Small intestine (tissue), 7 donors: ENCODE measurements around the gene LTBP4. TPM values are rescaled to one million over a fixed set of nuclear protein-coding genes. Genes with fewer than 3 reads are reported as not detected.

Experiments used
- DNase-seq, 2 donors: peaks; one replicate each; pipeline versions ENCODE4 v3.0.0 to v3.0.0-alpha.2; 2013
- FAIRE-seq: peaks from 2 replicates; lab custom pipeline; 2012; peaks lifted over from hg19 to GRCh38; lab: Jason Lieb, UNC
- H3K27ac ChIP-seq, 3 donors: one replicate each; pipeline ENCODE4 v1.5.1; 2013; ENCODE audit warnings: low read length in 2 of 3, mild to moderate bottlenecking in 2 of 3, control low read depth in 1 of 3, inconsistent platforms in 1 of 3, low read depth in 1 of 3, moderate library complexity in 1 of 3
- H3K27me3 ChIP-seq, 3 donors: one replicate each; pipeline ENCODE4 v1.6.1; 2013; ENCODE audit warnings: low read length in 3 of 3, inconsistent platforms in 1 of 3; ENCODE audit not compliant: control insufficient read depth in 3 of 3, insufficient read depth in 3 of 3
- H3K36me3 ChIP-seq, 3 donors: one replicate each; pipeline ENCODE4 v1.6.1; 2013; ENCODE audit warnings: low read length in 3 of 3, inconsistent platforms in 1 of 3, low read depth in 1 of 3, mild to moderate bottlenecking in 1 of 3, moderate library complexity in 1 of 3; ENCODE audit not compliant: control insufficient read depth in 3 of 3, insufficient read depth in 2 of 3
- H3K4me1 ChIP-seq, 3 donors: one replicate each; pipeline ENCODE4 v1.6.1; 2013; ENCODE audit warnings: low read length in 2 of 3, inconsistent platforms in 1 of 3, low read depth in 1 of 3, mild to moderate bottlenecking in 1 of 3, moderate library complexity in 1 of 3; ENCODE audit not compliant: control insufficient read depth in 3 of 3, insufficient read depth in 2 of 3
- H3K4me3 ChIP-seq, 3 donors: one replicate each; pipeline ENCODE4 v1.5.1; 2013; ENCODE audit warnings: low read length in 3 of 3, control low read depth in 1 of 3, inconsistent platforms in 1 of 3, low read depth in 1 of 3, mild to moderate bottlenecking in 1 of 3, moderate library complexity in 1 of 3
- H3K9me3 ChIP-seq, 2 donors: one replicate each; pipeline ENCODE4 v1.6.1; 2013; ENCODE audit warnings: low read depth in 1 of 2, low read length in 1 of 2; ENCODE audit not compliant: control insufficient read depth in 2 of 2, insufficient read depth in 1 of 2
- whole genome bisulfite sequencing, 3 donors: extraction: QIAGEN DNeasy Blood & Tissue Kit; methylation state at CpG; one replicate each; pipeline ENCODE4 v1.1.7; 2013; 5-methylcytosine and 5-hydroxymethylcytosine counted together
- polyA plus RNA-seq, 4 donors: library from polyadenylated mRNA; stranded (reverse) in 3 of 4; unstranded in 1 of 4; fragments of 200-250 nt in 3 of 4; fragments of 120-200 nt in 1 of 4; gene quantifications; one replicate each; pipeline versions ENCODE4 v1.2.1 to v1.2.3, GENCODE V29; 2013
- donor health status: healthy with polysubstance abuse.
- donor health status: control.
- donor health status: control.
- donor health status: Bipolar disorder and iron deficiency.
- donor health status: healthy.

LTBP4 gene
- polyA plus RNA-seq, 4 donors, result 63.3 to 222 (median 116) TPM

DNA sequence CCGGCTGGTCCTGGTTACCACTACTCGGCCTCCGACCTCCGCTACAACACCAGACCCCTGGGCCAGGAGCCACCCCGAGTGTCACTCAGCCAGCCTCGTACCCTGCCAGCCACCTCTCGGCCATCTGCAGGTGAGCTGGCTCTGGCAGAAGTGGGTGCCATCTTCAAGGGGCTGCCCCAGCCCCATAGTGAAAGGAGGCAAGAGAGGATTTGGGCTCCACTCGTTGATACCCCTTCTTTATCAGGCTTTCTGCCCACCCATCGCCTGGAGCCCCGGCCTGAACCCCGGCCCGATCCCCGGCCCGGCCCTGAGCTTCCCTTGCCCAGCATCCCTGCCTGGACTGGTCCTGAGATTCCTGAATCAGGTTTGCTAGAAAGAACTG lies 7.1 kb downstream of the LTBP4 start:
- H3K36me3 ChIP-seq, result peaks cover 0 to 34% (median 0%) of the 10 kb centered on the region in 3 donors
- H3K9me3 ChIP-seq, result peaks cover 0 to 11% of the 10 kb centered on the region in 2 donors
- 93 to 94% (median 93%) methylated on average over 14 of the region's 14 CpGs for WGBS, 3 donors
- peaks cover 0 to 6% (median 0%) of the 10 kb centered on the region in 3 donors for H3K27me3 ChIP-seq
- peaks cover 7 to 63% (median 8%) of the 10 kb centered on the region in 3 donors for H3K4me1 ChIP-seq
- no peak overlapping the region for H3K4me3 ChIP-seq
- DNase-seq (no peak), FAIRE-seq (no peak)
- H3K27ac ChIP-seq, result peak overlapping the region in 2 of 3 donors; percentile 72 to 92

DNA sequence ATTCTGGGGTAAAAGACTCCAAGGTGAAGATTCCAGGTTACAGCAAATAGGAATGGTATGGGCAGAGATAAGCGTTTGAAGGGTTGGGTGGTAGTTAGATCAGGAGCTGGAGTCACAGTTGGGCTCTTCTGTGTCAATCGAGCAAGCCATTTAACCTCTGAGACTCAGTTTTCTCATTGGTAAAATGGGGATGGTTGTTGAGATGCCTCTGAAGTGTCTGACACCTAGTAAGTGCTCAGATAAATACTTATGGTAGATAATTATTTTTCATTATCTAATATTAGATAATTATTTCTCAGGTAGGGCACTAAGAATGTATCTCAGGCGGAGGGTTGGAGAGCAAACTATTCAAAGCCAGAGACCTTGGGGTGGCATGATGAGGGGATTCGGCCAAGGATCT lies 7.8 kb downstream of the LTBP4 start:
- Histone ChIP-seq H3K4me3 (peak overlapping the region in 2 of 3 donors; percentile 50 to 60), H3K4me1 (peaks cover 7 to 64% (median 8%) of the 10 kb centered on the region in 3 donors), H3K27ac (peak overlapping the region in 2 of 3 donors; percentile 86 to 88), H3K36me3 (peaks cover 0 to 36% (median 0%) of the 10 kb centered on the region in 3 donors), H3K27me3 (peaks cover 0 to 13% (median 0%) of the 10 kb centered on the region in 3 donors), H3K9me3 (peaks cover 0 to 11% of the 10 kb centered on the region in 2 donors)
- no peak for FAIRE-seq
- DNase-seq, result no peak
- WGBS, 3 donors, result 48 to 76% (median 52%) methylated on average over 4 of the region's 4 CpGs

DNA sequence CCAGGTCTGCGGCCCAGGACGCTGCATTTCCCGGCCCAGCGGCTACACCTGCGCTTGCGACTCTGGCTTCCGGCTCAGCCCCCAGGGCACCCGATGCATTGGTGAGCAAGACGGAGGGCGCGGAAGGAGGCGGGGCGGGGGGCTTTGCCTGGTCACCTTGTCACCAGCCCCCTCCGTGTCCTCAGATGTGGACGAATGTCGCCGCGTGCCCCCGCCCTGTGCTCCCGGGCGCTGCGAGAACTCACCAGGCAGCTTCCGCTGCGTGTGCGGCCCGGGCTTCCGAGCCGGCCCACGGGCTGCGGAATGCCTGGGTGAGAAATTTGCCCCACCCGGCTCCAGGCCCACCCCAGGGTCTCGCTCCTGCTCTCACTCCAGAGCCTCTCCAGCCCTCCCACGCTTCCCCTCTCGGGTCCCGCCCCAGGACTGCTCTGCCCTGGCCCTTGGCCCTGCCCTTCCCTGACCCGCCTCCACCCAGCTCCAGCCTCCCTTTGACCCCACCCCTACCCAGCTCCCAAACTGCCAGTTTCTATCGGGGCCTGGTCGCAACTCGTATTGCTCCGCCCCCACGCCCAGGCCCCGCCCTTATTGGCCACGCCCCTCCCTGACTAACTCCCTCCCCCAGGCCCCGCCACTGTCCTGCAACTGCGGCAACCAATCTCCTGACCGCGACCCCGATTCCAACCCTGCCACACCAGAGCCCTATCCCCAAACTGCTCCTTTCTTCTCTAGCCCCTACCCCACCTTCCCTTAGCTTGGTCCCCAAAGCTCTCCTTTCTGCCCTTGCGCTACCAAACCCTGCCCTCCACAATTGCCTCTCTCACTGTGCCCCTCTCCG lies 8.6 kb downstream of the LTBP4 start:
- Histone ChIP-seq H3K27me3 (peaks cover 0 to 17% (median 0%) of the 10 kb centered on the region in 3 donors), H3K9me3 (peaks cover 0 to 11% of the 10 kb centered on the region in 2 donors), H3K27ac (peak overlapping the region; percentile 39 to 90 (median 86)), H3K4me1 (peaks cover 5 to 64% (median 6%) of the 10 kb centered on the region in 3 donors), H3K4me3 (peak overlapping the region; percentile 38 to 60 (median 50)), H3K36me3 (peaks cover 0 to 41% (median 0%) of the 10 kb centered on the region in 3 donors)
- DNase-seq, result peak; percentile 91 to 96
- no peak for FAIRE-seq
- 3 to 20% (median 4%) methylated on average over 33 to 50 of the region's 50 CpGs for WGBS, 3 donors

DNA sequence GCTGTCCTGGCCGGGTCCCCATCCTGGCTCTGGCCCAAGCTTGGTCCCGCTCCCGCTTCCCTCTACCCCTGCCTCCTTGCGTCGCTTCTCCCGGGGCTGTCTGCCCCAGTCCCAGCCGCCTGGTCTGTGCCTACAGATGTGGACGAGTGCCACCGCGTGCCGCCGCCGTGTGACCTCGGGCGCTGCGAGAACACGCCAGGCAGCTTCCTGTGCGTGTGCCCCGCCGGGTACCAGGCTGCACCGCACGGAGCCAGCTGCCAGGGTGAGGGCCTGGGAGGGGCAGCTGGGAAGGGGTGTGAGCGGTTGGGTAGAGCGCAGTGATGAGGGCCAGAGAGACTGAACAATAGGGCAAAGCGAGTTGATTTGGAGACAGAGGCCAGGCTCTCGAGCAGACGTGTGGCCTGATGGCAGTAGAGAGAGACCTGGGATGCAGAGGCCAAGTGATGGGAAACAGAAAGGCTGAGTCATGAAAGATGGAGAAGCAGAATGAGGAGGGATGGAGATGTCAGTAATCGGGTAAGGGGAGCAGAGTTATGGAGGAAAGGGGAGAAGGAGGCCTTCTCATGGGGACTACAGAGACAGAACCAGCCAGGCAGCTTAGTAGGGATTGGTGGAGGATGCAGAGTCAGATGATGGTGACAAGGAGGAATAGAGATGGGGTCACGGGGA lies 9.4 kb downstream of the LTBP4 start:
- H3K27ac ChIP-seq, result peak overlapping the region; percentile 29 to 90 (median 86)
- peaks cover 0 to 17% (median 0%) of the 10 kb centered on the region in 3 donors for H3K27me3 ChIP-seq
- DNase-seq, result peak in 1 of 2 donors; percentile 65
- H3K4me1 ChIP-seq, result peaks cover 2 to 58% (median 4%) of the 10 kb centered on the region in 3 donors
- peaks cover 0 to 44% (median 0%) of the 10 kb centered on the region in 3 donors for H3K36me3 ChIP-seq
- peaks cover 0 to 11% of the 10 kb centered on the region in 2 donors for H3K9me3 ChIP-seq
- FAIRE-seq, result no peak
- WGBS, 3 donors, result 7 to 30% (median 10%) methylated on average over 29 of the region's 29 CpGs
- H3K4me3 ChIP-seq, result peak overlapping the region in 2 of 3 donors; percentile 0 to 6

GRCh38 chr19:40611096-40611495 lies 9.9 kb downstream of the LTBP4 start:
- H3K27me3 ChIP-seq, result peaks cover 0 to 17% (median 0%) of the 10 kb centered on the region in 3 donors
- no peak for FAIRE-seq
- H3K27ac ChIP-seq, result peak overlapping the region in 2 of 3 donors; percentile 86 to 90
- H3K9me3 ChIP-seq, result peaks cover 0 to 11% of the 10 kb centered on the region in 2 donors
- DNase-seq, result peak in 1 of 2 donors; percentile 22
- H3K36me3 ChIP-seq, result peaks cover 0 to 44% (median 0%) of the 10 kb centered on the region in 3 donors
- 65 to 77% (median 76%) methylated on average over 14 to 15 of the region's 15 CpGs for WGBS, 3 donors
- no peak overlapping the region for H3K4me3 ChIP-seq
- H3K4me1 ChIP-seq, result peaks cover 2 to 52% (median 4%) of the 10 kb centered on the region in 3 donors

DNA sequence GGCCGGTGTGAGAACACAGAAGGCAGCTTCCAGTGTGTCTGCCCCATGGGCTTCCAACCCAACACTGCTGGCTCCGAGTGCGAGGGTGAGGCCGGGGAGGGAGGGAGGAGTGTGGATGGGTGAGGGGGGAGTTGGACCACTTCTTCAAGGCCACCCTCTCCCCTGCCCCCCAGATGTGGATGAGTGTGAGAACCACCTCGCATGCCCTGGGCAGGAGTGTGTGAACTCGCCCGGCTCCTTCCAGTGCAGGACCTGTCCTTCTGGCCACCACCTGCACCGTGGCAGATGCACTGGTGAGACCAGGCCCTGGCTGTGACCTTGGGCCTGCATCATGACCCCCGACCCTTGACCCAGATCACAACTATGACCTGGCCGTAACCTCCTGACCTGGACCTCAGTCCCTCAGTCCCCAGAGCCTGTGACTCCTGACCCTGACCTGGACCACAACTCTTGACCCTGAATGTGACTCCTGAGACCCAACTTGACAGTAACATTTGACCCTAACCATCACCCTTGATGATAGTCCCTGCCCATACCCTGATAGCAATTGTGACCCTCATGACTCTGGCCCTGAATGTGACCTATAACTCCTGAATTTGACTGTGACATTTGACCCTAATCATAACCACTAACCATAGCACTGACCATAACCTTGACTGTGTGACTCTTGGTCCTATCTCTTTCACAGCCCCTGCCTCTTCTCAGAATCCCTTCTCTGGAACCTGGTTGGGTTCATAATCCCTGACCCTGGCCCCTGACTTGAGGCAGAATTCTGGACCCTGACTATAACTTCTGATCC lies 10.9 kb downstream of the LTBP4 start:
- no peak for FAIRE-seq
- WGBS, 3 donors, result 82 to 92% (median 84%) methylated on average over 9 to 10 of the region's 10 CpGs
- Histone ChIP-seq H3K9me3 (peaks cover 0 to 7% of the 10 kb centered on the region in 2 donors), H3K4me1 (peaks cover 2 to 45% (median 4%) of the 10 kb centered on the region in 3 donors), H3K36me3 (peaks cover 0 to 53% (median 0%) of the 10 kb centered on the region in 3 donors), H3K27ac (no peak overlapping the region), H3K4me3 (no peak overlapping the region), H3K27me3 (peaks cover 0 to 17% (median 0%) of the 10 kb centered on the region in 3 donors)
- DNase-seq, result no peak

DNA sequence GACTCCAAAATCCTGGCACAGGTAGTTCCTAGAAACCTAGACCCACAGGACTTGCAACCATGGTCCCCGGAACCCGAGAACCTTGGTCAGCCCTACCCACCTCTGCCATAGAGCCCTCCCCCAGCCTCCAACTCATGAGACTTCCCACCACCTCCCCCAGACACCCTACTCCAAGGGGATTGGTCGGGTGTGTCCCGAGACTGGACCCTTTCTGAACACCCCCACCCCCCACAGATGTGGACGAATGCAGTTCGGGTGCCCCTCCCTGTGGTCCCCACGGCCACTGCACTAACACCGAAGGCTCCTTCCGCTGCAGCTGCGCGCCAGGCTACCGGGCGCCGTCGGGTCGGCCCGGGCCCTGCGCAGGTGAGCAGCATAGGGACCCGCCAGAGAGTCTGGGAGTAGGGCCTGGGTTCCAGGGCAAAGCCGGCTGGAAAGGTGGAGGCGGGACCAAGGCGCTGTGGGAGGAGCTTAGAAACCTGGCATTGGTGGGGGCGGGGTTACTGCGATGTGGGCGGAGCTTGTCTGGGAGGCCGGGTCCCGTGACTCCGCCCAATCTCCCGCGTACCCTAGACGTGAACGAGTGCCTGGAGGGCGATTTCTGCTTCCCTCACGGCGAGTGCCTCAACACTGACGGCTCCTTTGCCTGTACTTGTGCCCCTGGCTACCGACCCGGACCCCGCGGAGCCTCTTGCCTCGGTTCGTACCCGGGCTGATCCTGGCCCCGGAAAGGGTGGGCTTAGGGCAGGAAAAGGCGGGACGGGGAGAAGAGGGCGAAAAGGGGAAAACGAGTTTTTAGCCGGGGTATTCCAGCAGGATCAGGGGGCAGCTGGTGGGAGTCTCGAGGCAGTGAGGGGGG lies 11.9 kb downstream of the LTBP4 start:
- no peak for FAIRE-seq
- DNase-seq, result peak; percentile 49 to 59
- peak overlapping the region; percentile 80 to 96 (median 96) for H3K27ac ChIP-seq
- peak overlapping the region; percentile 33 to 77 (median 55) for H3K4me3 ChIP-seq
- no peaks in the 10 kb centered on the region for H3K9me3 ChIP-seq
- peaks cover 0 to 36% (median 3%) of the 10 kb centered on the region in 3 donors for H3K4me1 ChIP-seq
- peaks cover 0 to 58% (median 0%) of the 10 kb centered on the region in 3 donors for H3K36me3 ChIP-seq
- WGBS, 3 donors, result 31 to 42% (median 33%) methylated on average over 45 to 50 of the region's 50 CpGs
- peaks cover 0 to 17% (median 0%) of the 10 kb centered on the region in 3 donors for H3K27me3 ChIP-seq
